ENCODE measurements around the gene RAB6B. TPM values are rescaled to one million over a fixed set of nuclear protein-coding genes. Genes with fewer than 3 reads are reported as not detected.
A peak's percentile ranks its signal among the peaks of the same experiment; 100 is the strongest.

Gene RAB6B
- total RNA-seq, 4 donors from 2014 or later = 0.53 to 1.2 (median 0.81) TPM

- no peak overlapping the region for H3K27ac ChIP-seq
- H3K27me3 ChIP-seq = no peaks in the 10 kb centered on the region
- no peaks in the 10 kb centered on the region for H3K4me1 ChIP-seq
- DNase-seq = no peak
- H3K9me3 ChIP-seq = no peaks in the 10 kb centered on the region
- TF ChIP-seq CTCF (IDR thresholded peaks at IDR 0.05) (no peak), POLR2A (IDR thresholded peaks at IDR 0.05) (no peak)
- H3K36me3 ChIP-seq = no peaks in the 10 kb centered on the region
- H3K4me3 ChIP-seq = no peak overlapping the region
Observed at GRCh38 chr3:133855002-133855370, 40.7 kb downstream of the RAB6B start.

- Histone ChIP-seq H3K27ac (no peak overlapping the region), H3K36me3 (no peaks in the 10 kb centered on the region), H3K4me1 (no peaks in the 10 kb centered on the region), H3K27me3 (no peaks in the 10 kb centered on the region), H3K4me3 (no peak overlapping the region), H3K9me3 (no peaks in the 10 kb centered on the region)
- TF ChIP-seq POLR2A (IDR thresholded peaks at IDR 0.05) = no peak
- TF ChIP-seq CTCF (IDR thresholded peaks at IDR 0.05) = no peak
- DNase-seq = no peak
Observed at GRCh38 chr3:133854264-133855001, 41.2 kb downstream of the RAB6B start.

GRCh38 chr3:133853925-133854227, 41.8 kb downstream of the RAB6B start:
- no peak for DNase-seq
- TF ChIP-seq POLR2A (IDR thresholded peaks at IDR 0.05) (no peak), CTCF (IDR thresholded peaks at IDR 0.05) (no peak)
- Histone ChIP-seq H3K36me3 (no peaks in the 10 kb centered on the region), H3K9me3 (no peaks in the 10 kb centered on the region), H3K27me3 (no peaks in the 10 kb centered on the region), H3K4me1 (no peaks in the 10 kb centered on the region), H3K27ac (no peak overlapping the region), H3K4me3 (no peak overlapping the region)

- H3K27me3 ChIP-seq = no peaks in the 10 kb centered on the region
- H3K27ac ChIP-seq = no peak overlapping the region
- TF ChIP-seq CTCF (IDR thresholded peaks at IDR 0.05) = no peak
- DNase-seq = peak in 1 of 3 donors; percentile 21
- no peaks in the 10 kb centered on the region for H3K36me3 ChIP-seq
- no peaks in the 10 kb centered on the region for H3K4me1 ChIP-seq
- no peak overlapping the region for H3K4me3 ChIP-seq
- H3K9me3 ChIP-seq = no peaks in the 10 kb centered on the region
Observed at GRCh38 chr3:133853063-133853924, 42.4 kb downstream of the RAB6B start.

- H3K4me1 ChIP-seq = no peaks in the 10 kb centered on the region
- H3K9me3 ChIP-seq = no peaks in the 10 kb centered on the region
- H3K27ac ChIP-seq = no peak overlapping the region
- H3K4me3 ChIP-seq = no peak overlapping the region
- DNase-seq = no peak
- no peak for TF ChIP-seq POLR2A (IDR thresholded peaks at IDR 0.05)
- TF ChIP-seq CTCF (IDR thresholded peaks at IDR 0.05) = no peak
- H3K27me3 ChIP-seq = no peaks in the 10 kb centered on the region
- no peaks in the 10 kb centered on the region for H3K36me3 ChIP-seq
Observed at GRCh38 chr3:133851931-133852330, 43.8 kb downstream of the RAB6B start.
